ENCODE measurements around the gene GABRA4. TPM values are rescaled to one million over a fixed set of nuclear protein-coding genes. Genes with fewer than 3 reads are reported as not detected.
A peak's percentile ranks its signal among the peaks of the same experiment; 100 is the strongest.

GABRA4 gene
- total RNA-seq, 1 donor from 2014 or later: not detected

- H3K27me3 Mint-ChIP-seq (ENCODE audit: low read depth): peaks cover 33% of the 10 kb centered on the region
- no peak overlapping the region for H3K4me3 Mint-ChIP-seq
- H3K27ac Mint-ChIP-seq (ENCODE audit: unreplicated experiment): no peak overlapping the region
- no peak for TF ChIP-seq CTCF (conservative IDR thresholded peaks at IDR 0.05)
- no peaks in the 10 kb centered on the region for H3K36me3 Mint-ChIP-seq (ENCODE audit: low read depth)
- no peaks in the 10 kb centered on the region for H3K9me3 Mint-ChIP-seq
- no peak for DNase-seq (ENCODE audit: low read depth, low spot score)
- no peaks in the 10 kb centered on the region for H3K4me1 Mint-ChIP-seq
Measured at GRCh38 chr4:46889410-46889809, 104.0 kb downstream of the GABRA4 start.

- Mint-ChIP-seq H3K36me3 (ENCODE audit: low read depth) (no peaks in the 10 kb centered on the region), H3K4me3 (no peak overlapping the region), H3K9me3 (no peaks in the 10 kb centered on the region), H3K27me3 (ENCODE audit: low read depth) (peaks cover 34% of the 10 kb centered on the region), H3K4me1 (no peaks in the 10 kb centered on the region), H3K27ac (ENCODE audit: unreplicated experiment) (no peak overlapping the region)
- peak; percentile 62 for TF ChIP-seq CTCF (conservative IDR thresholded peaks at IDR 0.05)
- no peak for DNase-seq (ENCODE audit: low read depth, low spot score)
Measured at GRCh38 chr4:46886711-46887110, 106.7 kb downstream of the GABRA4 start.

- no peaks in the 10 kb centered on the region for H3K36me3 Mint-ChIP-seq (ENCODE audit: low read depth)
- no peak overlapping the region for H3K4me3 Mint-ChIP-seq
- H3K4me1 Mint-ChIP-seq: no peaks in the 10 kb centered on the region
- H3K27ac Mint-ChIP-seq (ENCODE audit: unreplicated experiment): no peak overlapping the region
- peaks cover 21% of the 10 kb centered on the region for H3K27me3 Mint-ChIP-seq (ENCODE audit: low read depth)
- peaks cover 3% of the 10 kb centered on the region for H3K9me3 Mint-ChIP-seq
- DNase-seq (ENCODE audit: low read depth, low spot score): no peak
- no peak for TF ChIP-seq CTCF (conservative IDR thresholded peaks at IDR 0.05)
Measured at GRCh38 chr4:46878641-46879040, 114.7 kb downstream of the GABRA4 start.

GRCh38 chr4:46874811-46875210, 118.6 kb downstream of the GABRA4 start:
- Mint-ChIP-seq H3K4me3 (no peak overlapping the region), H3K36me3 (ENCODE audit: low read depth) (no peaks in the 10 kb centered on the region), H3K4me1 (no peaks in the 10 kb centered on the region), H3K27ac (ENCODE audit: unreplicated experiment) (no peak overlapping the region), H3K9me3 (peaks cover 3% of the 10 kb centered on the region), H3K27me3 (ENCODE audit: low read depth) (peaks cover 16% of the 10 kb centered on the region)
- TF ChIP-seq CTCF (conservative IDR thresholded peaks at IDR 0.05): no peak
- DNase-seq (ENCODE audit: low read depth, low spot score): no peak

GRCh38 chr4:46870411-46870810, 123.0 kb downstream of the GABRA4 start:
- Mint-ChIP-seq H3K4me1 (no peaks in the 10 kb centered on the region), H3K9me3 (no peaks in the 10 kb centered on the region), H3K4me3 (no peak overlapping the region), H3K36me3 (ENCODE audit: low read depth) (no peaks in the 10 kb centered on the region), H3K27me3 (ENCODE audit: low read depth) (peaks cover 11% of the 10 kb centered on the region), H3K27ac (ENCODE audit: unreplicated experiment) (no peak overlapping the region)
- no peak for TF ChIP-seq CTCF (conservative IDR thresholded peaks at IDR 0.05)
- no peak for DNase-seq (ENCODE audit: low read depth, low spot score)

Other genes starting within 250 kb of the GABRA4 start
- gene COX7B2, start 84.3 kb downstream of the GABRA4 start, total RNA-seq: not detected in 2 replicates
- gene GABRB1, start 38.0 kb upstream of the GABRA4 start, total RNA-seq: not detected in 2 replicates

All from neural crest cell (in vitro differentiated cells).